GM21528 (cell line): ENCODE data around the gene KRT73.
"Not testable (repeated sequence)": the region's sequence is repeated elsewhere in the genome, so short reads cannot be mapped to it uniquely, and the experiment has no call there.

Source experiments
- ATAC-seq: cut with Tn5 transposase; IDR thresholded peaks from one replicate; pipeline ENCODE4 v1.9.1; 2021; ENCODE audit warnings: mild to moderate bottlenecking, moderate library complexity; ENCODE audit not compliant: unreplicated experiment, low FRiP score

The KRT73 gene

GRCh38 chr12:52603314-52603713, 15.0 kb downstream of the KRT73 start:
- no peak for ATAC-seq

GRCh38 chr12:52602552-52602951, 15.8 kb downstream of the KRT73 start:
- ATAC-seq, result no peak

GRCh38 chr12:52601671-52602070, 16.7 kb downstream of the KRT73 start:
- ATAC-seq, result no peak

GRCh38 chr12:52600941-52601481, 17.3 kb downstream of the KRT73 start, which contains the start of gene KRT72:
KRT72 (minus strand) TSS chr12:52601463; CDS start chr12:52601452, 11 bp downstream.
- no peak for ATAC-seq

GRCh38 chr12:52600475-52600874, 17.9 kb downstream of the KRT73 start:
- no peak for ATAC-seq

- ATAC-seq, result no peak
Observed at GRCh38 chr12:52600071-52600470, 18.3 kb downstream of the KRT73 start.

- no peak for ATAC-seq
Observed at GRCh38 chr12:52598966-52599365, 19.4 kb downstream of the KRT73 start.

GRCh38 chr12:52594237-52594636, 24.1 kb downstream of the KRT73 start:
- ATAC-seq, result not testable (repeated sequence)

- no peak for ATAC-seq
Observed at GRCh38 chr12:52591521-52591920, 26.8 kb downstream of the KRT73 start.

GRCh38 chr12:52590021-52590420, 28.3 kb downstream of the KRT73 start:
- ATAC-seq, result no peak

- ATAC-seq, result no peak
Observed at GRCh38 chr12:52587563-52587962, 30.8 kb downstream of the KRT73 start.

- no peak for ATAC-seq
Observed at GRCh38 chr12:52585946-52586345, 32.4 kb downstream of the KRT73 start.

- ATAC-seq, result no peak
Observed at GRCh38 chr12:52585066-52585465, 33.3 kb downstream of the KRT73 start.

- ATAC-seq, result no peak
Observed at GRCh38 chr12:52584156-52584682, 34.1 kb downstream of the KRT73 start.

GRCh38 chr12:52582971-52583456, 35.3 kb downstream of the KRT73 start:
- no peak for ATAC-seq

- no peak for ATAC-seq
Observed at GRCh38 chr12:52582486-52582885, 35.9 kb downstream of the KRT73 start.

- no peak for ATAC-seq
Observed at GRCh38 chr12:52581481-52581880, 36.9 kb downstream of the KRT73 start.

- no peak for ATAC-seq
Observed at GRCh38 chr12:52581066-52581465, 37.3 kb downstream of the KRT73 start.

GRCh38 chr12:52580496-52580895, 37.9 kb downstream of the KRT73 start:
- ATAC-seq, result no peak

- no peak for ATAC-seq
Observed at GRCh38 chr12:52579468-52580465, 38.6 kb downstream of the KRT73 start.

GRCh38 chr12:52578469-52578868, 39.9 kb downstream of the KRT73 start:
- ATAC-seq, result no peak
